SHP77 treated with DMSO at 0.1 percent for 48 hours (cell line): ENCODE measurements around the gene AGPS.
"Not testable (repeated sequence)": the region's sequence is repeated elsewhere in the genome, so short reads cannot be mapped to it uniquely, and the experiment has no call there.

Source experiments
- DNase-seq: peaks from one replicate; lab custom pipeline; 2025; lab: John Stamatoyannopoulos, UW

AGPS gene

DNA sequence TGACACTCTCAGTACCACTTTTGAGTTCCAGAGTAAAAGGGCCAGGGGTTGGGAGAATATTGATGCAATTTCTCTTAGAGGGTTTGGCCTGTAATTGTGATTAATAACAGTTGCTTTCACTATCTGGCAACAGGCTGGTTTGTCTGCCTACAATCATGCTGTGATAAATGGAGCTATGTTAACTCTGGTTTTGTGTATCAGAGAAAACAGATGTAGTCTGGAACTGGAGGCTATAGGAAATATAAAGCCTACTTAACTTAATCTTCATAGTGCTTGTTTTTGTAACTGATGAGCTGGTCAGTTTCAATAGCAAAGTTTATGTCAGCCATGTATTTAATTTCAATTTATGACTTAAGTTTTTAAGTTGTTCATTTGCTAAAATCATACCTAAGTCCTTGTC, 138.0 kb downstream of the AGPS start:
- DNase-seq, result no peak

DNA sequence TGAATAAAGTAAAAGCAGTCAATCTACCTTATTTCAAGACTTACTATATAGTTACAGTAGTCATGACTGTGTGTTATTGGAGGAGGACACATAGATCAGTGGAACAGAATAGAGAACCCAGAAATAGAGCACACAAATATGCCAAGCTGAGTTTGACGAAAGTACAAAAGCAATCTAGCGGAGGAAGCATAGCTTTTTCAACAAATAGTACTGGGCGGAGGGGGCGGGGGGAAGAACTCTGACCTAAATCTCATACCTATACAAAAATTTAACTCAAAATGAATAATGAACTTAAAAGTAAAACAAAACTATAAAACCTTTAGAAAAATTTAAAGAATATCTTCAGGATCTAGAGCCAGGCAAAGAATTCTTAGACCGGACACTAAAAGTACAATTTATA, 139.1 kb downstream of the AGPS start:
- no peak for DNase-seq

DNA sequence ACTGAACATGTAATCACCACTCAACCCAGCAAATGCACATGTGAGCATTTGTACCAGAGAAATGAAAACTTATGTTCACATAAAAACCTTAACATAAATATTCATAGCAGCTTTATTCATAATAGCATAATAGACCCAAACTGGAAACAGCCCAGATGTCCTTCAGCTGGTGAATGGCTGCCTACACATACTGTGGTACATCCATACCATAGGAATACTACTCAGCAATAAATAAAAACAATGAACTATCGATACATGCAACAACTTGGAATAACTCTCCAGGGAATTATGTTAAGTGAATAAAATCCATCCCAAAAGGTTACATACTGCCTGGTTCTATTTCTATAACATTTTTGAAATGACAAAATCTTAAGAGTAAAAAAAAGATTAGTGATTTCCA, 140.0 kb downstream of the AGPS start:
- DNase-seq, result no peak

DNA sequence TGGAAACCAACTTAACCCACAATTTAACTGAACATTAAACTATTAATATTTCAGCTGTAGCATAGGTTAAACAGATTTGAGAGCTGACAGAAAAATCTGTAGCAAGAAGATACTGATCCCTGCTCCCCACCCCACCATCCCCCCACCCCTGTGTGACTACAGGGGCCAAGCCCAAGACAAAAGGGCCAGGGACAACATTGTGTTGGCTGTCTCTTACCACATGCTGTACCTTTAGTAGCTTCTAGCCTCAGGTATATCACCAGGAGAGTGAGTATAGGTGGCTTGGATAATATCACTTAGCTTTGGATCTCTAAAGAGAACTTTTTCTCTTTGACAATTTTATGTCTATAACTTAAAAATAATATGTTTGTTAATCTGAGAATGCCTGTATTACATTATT, 140.7 kb downstream of the AGPS start:
- no peak for DNase-seq

DNA sequence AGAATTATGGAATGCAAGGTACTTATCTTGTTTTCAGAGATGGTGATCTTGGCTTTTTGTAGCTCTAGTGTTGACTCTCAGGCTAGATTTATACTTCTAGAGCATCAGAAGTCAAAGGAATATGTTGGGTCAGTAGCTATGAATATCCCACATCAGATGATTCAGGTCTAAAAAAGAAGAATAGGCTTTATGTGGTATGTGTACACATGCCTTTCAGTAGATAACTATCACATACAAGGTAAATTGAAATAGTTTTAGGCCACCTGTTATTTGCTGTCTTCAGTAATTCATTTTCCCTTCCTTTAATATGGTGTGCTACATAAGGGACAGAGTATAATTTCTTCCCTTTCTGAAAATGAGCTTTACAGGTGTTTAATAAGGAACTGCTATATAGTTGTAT, 142.4 kb downstream of the AGPS start:
- no peak for DNase-seq

DNA sequence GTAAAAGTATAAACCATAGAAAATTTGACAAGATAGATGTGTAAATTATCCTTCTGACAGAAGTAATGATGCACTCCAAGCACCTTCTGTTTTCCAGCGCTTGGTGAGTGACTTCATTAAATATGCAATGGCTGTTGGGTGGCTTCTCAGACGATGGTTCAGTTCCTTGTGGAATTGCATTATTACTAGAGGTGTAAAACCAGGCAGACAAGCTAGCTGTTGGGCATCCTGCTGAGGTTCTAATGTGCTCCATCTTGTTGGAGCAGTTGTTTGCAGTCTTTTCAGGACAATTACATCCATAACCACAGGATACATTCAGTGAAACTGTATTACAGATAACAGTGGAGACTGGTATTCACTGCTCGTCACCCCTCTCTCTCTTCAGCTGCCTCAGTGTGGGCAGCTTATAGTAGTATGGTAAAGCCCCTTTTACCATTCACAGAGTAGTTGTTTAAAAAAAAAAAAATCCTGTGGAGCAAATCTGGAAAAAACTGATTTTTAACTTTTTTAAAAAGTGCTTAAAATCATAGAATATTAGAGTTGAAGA, 143.5 kb downstream of the AGPS start:
- no peak for DNase-seq

DNA sequence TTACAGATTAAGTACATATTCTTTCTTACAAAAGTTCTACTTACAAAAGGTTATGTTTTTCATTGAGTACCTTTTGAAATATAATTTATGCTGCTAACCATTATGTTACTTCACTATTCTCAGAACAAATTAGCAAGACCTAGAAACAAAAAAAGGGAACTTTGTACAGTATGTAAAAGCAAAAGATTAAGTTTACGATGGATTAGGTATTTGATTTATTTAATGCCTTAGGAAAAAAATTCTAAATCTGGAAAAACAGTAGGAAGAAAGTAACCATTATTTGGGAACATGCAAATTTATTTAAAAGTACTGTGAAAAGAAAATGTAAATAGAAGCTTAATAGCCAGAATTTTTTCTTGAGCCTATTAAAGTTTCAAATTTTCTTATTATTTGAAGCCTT, 144.6 kb downstream of the AGPS start:
- DNase-seq, result no peak

DNA sequence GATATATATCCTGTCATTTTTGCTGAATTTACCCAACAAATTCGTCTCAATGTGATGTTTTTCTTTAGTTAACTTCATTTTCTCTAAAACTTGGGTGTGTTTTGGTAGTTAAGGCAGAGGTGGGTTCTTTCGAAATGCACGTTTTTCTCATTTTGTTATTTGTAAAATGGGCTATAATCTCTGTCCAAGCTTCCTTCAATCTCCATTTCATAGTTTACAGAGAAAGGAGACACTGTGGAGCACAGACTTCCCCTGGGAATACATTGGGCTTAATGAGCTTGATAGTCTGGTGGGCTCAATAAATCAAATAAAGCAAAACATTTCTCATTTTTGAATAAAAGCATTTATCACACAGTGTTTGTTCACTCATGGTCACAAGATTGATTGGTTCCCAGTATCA, 145.1 kb downstream of the AGPS start:
- DNase-seq, result no peak

DNA sequence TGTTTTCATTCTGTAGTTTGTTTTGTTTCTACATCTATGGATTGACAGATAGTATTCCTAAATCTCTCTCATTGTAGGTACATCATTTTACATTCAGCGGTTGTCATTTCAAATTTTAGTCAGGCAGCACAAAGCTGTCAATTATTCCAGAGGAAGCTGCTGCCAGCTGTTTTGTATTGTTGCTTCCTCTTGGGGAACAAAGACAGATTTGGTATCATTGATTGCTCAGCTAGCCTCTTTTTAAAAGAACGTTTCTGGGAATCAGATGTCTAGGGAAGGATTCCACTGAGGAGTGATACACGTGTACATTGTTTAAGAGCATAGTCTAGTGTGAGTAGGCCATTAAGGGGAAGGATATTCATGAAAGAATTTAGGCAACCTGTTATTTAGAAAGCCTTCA, 145.8 kb downstream of the AGPS start:
- no peak for DNase-seq

DNA sequence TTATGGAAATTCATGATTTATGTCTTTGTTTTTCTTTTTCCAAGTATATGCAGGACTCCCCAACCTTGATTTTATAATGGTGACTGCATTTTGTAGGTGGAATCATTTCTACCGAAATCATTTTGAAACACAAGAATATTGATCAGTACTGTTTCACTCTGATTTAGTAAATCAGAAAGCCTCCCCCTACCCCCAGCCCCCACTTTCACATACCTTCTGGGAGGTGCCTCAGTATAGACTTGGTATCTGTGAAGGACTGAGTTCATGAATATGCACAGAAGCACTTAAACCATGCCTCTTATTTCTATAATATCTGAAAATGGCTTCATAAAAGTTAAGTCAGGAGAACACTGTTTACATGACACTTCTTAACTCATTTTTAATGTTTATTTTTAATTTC, 147.7 kb downstream of the AGPS start:
- DNase-seq, result no peak

DNA sequence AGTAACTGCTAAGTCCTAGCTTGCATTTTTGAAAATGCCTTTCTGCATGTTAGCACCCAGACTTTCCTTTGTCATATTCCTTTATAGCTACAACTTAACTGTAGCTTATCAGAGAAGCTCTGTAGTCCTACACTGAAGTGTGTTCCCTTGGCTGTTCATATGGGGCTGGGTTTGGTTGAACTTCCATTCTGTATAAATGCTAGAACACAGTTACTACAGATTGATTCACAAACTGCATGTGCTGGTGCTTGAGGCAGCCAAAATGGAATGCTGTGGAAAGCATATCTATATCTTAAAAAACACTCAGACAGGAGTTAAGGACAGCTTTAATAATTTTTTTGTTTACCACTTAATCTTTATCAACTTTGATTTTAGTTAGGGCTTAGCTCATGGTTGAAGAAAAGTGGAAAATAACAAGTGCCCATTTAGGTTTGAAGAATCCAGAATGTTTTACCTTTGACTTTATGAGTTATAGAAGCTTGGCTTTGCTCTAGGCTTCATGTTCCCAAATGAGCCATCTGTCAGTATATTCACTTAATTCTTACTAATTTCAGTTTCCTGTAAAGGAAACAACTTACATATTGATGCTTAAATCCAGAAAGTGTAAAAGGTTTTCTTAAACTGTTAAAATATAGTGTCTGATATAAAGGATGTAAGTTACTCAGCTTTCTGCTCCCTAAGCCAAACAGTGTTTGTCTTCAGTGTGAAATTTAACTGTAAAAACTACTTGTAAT, 148.9 kb downstream of the AGPS start:
- no peak for DNase-seq

DNA sequence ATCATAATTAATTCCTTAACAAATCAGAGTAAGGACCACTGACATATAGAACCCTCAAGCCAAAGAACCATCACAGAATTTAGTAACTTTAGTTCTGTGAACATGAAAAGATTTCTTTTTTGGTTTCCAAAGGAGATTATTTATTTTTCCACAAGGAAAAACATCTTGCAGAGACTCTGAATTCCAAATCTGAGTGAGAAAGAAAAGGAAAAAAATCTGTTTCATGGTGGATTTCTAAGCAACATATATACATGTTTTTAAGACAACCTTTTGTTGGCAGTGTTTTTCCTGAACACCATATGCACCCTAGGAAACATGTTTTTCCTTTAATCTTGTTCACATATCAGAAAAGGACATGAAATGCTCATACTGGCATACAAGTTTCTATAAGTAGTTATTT, 149.8 kb downstream of the AGPS start:
- no peak for DNase-seq

DNA sequence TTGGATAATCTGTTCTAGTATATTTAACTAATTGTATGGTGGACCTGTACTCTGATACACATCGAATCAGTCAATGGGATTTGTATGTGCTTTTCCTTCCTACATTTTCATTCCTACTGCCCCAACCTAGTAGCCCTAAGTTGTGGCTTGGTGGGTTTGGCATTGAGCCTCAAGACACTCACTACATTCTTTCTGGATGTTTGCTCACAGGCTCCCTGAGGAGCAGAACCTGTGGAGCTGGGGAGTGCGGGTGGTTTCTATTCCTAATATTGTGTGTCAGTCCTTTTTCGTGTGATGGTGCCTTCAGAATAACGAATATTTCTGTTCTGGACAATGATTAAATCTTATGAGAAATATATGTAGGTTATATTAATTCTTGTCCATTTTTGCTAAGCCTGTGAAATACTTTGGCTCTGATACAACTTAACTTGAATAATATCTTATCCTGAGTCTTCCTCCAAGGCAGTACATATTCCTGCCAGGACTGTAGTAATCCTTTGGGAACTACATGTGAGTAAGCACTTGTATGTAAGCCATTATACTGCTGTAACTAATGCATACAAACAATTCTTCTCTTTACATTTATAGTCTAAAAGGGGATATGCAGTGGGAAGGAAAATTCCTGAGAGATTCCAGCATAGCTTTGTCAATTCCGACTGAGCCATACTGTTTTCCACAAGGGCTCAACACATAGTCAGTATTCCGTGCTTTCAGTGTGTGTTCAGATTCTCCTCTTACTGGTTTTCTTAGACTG, 150.6 kb downstream of the AGPS start:
- no peak for DNase-seq

DNA sequence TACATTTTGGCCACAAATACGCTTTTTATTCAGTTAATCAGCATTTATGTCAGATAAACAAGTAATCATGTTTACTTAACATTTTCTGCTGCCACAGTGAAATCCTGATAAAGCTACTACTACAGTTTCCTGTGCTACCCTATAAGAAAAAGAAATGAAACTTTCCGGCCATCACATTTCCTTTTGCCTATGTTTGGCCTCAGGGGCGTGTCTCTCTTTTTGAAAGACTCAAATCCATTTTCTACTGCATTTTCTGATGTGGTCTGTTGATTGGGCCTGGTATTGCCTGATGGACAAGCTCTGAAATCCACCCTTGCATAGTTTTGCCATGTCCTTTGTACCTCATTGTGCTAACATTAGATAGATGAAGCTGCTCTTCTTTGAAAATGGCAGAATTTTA, 152.6 kb downstream of the AGPS start:
- DNase-seq, result no peak

DNA sequence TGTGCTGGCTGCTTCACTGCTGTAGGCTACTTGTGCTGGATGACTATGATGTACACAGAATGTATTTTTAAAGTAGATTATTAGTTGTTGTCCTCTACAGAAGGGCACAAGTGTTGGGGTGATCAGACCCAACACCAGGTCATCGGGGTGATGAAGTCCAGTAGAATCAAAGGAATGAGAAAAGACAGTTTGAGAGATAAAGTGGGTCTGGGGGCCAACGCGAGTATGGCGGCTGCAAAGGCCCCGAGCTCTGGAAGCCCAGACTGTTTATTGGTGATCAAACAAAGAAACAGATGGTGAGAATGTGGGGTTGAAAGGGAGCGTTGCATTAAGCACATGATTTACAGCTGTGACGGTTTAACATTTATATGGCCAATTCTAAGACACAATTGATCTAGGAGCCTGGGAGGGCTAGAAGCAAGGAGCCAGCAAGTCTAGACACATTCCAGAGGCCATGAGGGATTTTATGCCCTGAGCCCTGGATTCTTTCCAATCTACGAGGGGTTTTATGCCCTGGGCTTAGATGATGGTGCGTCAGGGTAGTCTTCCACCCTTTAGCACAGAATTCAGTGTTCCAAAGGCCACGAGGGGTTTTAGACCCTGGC, 153.5 kb downstream of the AGPS start:
- peak; percentile 33 for DNase-seq

DNA sequence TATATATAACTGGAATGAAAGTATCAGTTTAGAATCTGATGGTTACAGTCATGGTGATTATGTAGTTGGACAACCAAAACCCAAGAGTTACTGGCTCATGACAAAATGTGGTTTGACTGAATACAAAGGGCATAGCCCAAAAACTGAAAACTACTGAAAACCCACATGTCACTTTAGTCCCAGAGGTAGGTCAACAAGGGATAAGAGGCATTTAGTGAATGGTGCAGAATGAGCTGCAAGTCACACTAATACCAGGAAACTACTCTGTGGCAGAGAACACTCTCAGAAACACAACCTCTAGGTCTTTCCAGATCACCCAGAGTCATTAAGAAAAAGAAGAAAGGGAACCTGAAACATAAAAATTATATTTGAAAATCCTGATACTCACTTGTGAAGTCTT, 154.5 kb downstream of the AGPS start:
- DNase-seq, result no peak

DNA sequence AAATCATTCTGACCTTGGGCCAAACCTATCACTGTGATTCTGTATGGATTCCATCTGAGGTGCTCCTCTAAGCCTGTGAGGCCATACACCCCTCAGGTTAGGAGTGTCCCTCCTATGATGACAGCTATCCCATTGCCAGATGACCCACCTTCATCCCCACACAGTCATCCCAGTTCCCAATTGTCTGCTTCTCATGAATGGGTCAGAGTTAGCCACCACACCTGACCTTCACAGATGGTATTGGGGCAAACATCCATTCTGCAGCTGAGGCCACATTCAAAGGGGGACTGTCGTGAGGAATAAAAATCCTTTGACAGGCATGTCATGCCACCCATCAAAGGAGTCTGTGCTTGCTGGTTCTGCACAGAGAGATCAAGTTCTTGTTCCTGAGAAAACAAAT, 155.2 kb downstream of the AGPS start:
- no peak for DNase-seq

DNA sequence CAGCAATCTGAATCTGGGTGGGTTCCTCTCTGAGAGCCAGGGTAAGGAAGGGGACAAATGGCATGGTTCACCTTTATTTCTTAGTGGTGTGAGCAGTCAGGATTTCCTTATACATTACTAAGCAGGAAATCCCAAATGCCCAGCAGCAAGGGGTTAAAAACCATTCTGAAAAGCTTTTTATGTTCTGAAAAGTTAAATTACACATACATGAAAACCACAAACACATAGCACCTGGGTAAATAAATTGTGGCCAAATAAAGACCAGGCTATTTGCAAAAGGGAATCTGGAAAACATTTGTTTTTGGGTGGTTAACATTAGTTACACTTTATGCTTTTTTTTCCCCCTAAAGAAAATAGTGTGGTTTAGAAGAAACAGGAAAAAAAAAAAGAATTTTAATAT, 156.1 kb downstream of the AGPS start:
- no peak for DNase-seq

DNA sequence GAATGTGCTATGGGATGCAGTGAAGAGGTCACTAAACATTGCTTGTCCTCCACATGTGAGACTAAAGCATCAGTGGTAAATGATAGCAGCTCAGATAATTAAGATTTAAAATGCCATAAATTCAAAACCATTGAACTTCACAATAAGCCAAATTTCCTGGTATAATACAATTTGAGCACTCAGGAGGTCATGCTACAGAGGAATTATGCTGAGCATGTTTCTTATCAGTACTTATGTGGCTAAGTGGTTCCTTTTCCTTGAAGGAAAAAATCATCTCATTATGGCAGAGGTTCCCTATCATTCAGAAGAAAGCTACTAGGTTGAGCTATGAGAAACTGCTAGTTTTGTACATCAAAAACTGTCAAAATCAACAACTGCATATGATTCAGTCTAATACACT, 156.6 kb downstream of the AGPS start:
- no peak for DNase-seq

DNA sequence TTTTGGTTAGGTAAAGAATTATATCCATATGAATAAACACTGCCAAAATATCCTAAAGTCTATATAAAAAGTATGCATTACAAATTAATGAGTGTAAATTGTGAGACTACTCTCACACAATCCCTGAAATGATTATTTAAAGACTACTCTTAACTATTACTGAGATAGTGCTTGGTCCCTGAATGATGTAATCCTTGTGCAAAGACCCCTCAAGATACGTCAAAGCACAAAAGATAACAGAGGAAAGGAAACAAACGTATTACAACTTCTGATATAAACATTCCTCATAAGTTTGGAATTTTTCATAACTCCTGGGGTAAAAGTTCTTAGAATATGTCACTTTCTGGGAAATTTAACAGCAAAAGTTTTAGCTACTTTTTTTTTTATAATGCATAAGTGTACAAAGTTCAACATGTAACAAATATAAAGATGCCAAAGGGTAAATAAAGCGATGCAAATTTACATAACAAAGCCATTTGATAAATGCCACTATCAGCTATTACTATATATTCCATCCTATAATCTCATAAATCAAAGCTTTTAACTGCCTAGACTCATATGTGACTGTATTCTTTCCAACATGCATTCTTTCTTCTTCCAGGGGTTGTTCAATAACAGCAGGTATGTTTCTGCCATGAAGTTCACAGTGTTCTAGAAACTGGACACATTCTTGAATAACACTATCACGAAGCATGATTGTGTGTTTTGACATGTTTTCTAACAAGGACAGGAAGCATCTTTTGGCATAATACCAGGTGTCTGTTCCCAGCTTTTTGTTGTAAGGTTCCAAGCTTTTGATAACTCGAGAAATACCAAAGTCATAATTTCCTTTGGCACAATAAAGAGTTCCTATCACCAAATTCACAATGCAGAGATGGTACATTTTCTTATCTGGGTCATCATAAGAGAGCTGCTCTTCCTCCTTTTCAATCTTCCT, 158.0 kb downstream of the AGPS start:
- DNase-seq, result no peak

DNA sequence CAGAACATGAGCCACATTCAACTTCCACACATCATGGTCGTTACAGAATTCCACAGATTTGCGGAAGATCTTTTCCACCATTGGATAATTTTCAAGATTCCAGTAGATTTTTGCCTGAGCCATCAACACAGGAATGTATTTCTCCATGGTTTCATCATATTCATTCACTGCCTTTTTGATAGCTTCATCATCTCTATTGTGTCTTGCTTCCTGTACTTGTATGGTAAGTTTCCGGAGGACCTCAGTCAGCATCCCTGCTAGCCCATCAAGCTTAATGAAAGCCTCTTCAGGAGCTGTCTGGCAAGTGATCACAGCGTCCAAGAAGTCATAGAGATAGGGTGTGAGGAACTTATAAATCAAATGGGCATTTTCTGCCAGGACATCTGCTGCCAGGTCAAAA, 158.8 kb downstream of the AGPS start:
- DNase-seq, result not testable (repeated sequence)

DNA sequence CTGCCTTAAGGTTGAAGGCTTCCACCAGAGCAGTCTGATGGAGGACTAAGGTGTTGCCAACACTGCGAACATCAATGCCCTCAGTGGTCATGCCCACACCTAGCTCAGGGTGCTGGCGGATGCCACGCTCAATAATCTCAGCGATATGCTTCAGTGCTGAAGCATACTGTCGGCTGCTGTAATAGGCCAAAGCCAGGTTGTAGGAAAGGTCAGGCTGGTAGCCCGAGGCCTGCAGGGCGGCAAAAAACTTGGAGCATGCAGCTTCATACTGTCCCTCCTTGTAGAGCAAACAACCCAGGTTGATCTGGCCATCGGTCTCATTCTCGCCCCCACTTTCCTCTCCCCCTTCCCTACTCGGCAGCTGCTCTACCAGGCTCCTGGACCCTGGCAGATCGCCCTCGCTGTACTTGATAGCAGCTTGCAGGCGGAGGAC, 159.4 kb downstream of the AGPS start:
- DNase-seq, result peak; percentile 33
